ENCODE results near the gene CNGA4. TPM values are rescaled to one million over a fixed set of nuclear protein-coding genes. Genes with fewer than 3 reads are reported as not detected.

CNGA4 gene
- polyA plus RNA-seq, 1 donor from 2014 or later, result not detected

GRCh38 chr11:6260207-6260726 lies 21.4 kb downstream of the CNGA4 start:
- no peaks in the 10 kb centered on the region for H3K36me3 ChIP-seq (ENCODE audit: insufficient read depth, low read length)
- no peaks in the 10 kb centered on the region for H3K9me3 ChIP-seq (ENCODE audit: low read length)
- no peaks in the 10 kb centered on the region for H3F3A ChIP-seq (ENCODE audit: insufficient read depth, low read length, poor library complexity, severe bottlenecking)
- H2AFZ ChIP-seq (ENCODE audit: low read depth, low read length), result peak overlapping the region; percentile 56
- no peaks in the 10 kb centered on the region for H3K79me2 ChIP-seq (replicated peaks; ENCODE audit: insufficient read depth, low read length)
- H3K9me2 ChIP-seq (ENCODE audit: insufficient read depth, low read length), result no peaks in the 10 kb centered on the region
- no peak overlapping the region for H3K27ac ChIP-seq (ENCODE audit: low read length)
- H3K9ac ChIP-seq (ENCODE audit: low read length), result peak overlapping the region; percentile 67
- H3K4me2 ChIP-seq (ENCODE audit: low read length), result peak overlapping the region; percentile 66
- TF ChIP-seq CTCF (IDR thresholded peaks at IDR 0.05; ENCODE audit: poor library complexity, severe bottlenecking), result no peak
- no peak for TF ChIP-seq TAF1 (IDR thresholded peaks at IDR 0.05; ENCODE audit: low read depth)
- TF ChIP-seq EZH2 (IDR thresholded peaks at IDR 0.05; ENCODE audit: borderline replicate concordance, insufficient read depth, low read length, poor library complexity, severe bottlenecking), result no peak
- no peak for TF ChIP-seq MXI1 (conservative IDR thresholded peaks at IDR 0.05; ENCODE audit: poor library complexity, severe bottlenecking)
- TF ChIP-seq EP300 (conservative IDR thresholded peaks at IDR 0.05; ENCODE audit: poor library complexity, severe bottlenecking), result no peak
- TF ChIP-seq, protein P1, sequence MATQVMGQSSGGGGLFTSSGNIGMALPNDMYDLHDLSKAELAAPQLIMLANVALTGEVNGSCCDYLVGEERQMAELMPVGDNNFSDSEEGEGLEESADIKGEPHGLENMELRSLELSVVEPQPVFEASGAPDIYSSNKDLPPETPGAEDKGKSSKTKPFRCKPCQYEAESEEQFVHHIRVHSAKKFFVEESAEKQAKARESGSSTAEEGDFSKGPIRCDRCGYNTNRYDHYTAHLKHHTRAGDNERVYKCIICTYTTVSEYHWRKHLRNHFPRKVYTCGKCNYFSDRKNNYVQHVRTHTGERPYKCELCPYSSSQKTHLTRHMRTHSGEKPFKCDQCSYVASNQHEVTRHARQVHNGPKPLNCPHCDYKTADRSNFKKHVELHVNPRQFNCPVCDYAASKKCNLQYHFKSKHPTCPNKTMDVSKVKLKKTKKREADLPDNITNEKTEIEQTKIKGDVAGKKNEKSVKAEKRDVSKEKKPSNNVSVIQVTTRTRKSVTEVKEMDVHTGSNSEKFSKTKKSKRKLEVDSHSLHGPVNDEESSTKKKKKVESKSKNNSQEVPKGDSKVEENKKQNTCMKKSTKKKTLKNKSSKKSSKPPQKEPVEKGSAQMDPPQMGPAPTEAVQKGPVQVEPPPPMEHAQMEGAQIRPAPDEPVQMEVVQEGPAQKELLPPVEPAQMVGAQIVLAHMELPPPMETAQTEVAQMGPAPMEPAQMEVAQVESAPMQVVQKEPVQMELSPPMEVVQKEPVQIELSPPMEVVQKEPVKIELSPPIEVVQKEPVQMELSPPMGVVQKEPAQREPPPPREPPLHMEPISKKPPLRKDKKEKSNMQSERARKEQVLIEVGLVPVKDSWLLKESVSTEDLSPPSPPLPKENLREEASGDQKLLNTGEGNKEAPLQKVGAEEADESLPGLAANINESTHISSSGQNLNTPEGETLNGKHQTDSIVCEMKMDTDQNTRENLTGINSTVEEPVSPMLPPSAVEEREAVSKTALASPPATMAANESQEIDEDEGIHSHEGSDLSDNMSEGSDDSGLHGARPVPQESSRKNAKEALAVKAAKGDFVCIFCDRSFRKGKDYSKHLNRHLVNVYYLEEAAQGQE (IDR thresholded peaks at IDR 0.05; ENCODE audit: borderline replicate concordance), result no peak
- TF ChIP-seq RAD21 (conservative IDR thresholded peaks at IDR 0.05), result no peak
- TF ChIP-seq POLR2AphosphoS5 (IDR thresholded peaks at IDR 0.05), result no peak
- no peaks in the 10 kb centered on the region for H4K20me1 ChIP-seq (ENCODE audit: insufficient read depth)
- peaks cover 8% of the 10 kb centered on the region for H3K27me3 ChIP-seq (ENCODE audit: insufficient read depth, low read depth, low read length)
- H3K4me3 ChIP-seq (ENCODE audit: low read length), result peak overlapping the region; percentile 75

DNA sequence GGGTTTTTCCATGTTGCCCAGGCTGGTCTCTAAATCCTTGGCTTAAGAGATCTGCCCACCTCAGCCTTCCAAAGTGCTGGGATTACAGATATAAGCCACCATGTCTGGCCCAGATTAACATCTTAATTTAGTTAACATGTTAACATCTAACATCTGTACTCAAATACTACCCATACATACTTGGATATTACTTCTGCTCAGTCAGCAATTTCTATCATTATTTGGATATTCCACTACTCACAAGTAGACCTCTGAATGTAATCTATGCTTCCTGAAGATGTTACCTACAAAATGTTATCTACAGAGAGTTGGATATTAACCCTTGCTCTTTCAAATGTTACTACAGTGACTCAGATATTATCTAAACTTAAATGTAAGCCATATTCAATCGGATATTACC lies 24.8 kb downstream of the CNGA4 start:
- Histone ChIP-seq H2AFZ (ENCODE audit: low read depth, low read length) (no peak overlapping the region), H3K9me3 (ENCODE audit: low read length) (no peaks in the 10 kb centered on the region), H3K4me3 (ENCODE audit: low read length) (no peak overlapping the region), H3F3A (ENCODE audit: insufficient read depth, low read length, poor library complexity, severe bottlenecking) (no peaks in the 10 kb centered on the region), H4K20me1 (ENCODE audit: insufficient read depth) (no peaks in the 10 kb centered on the region), H3K27ac (ENCODE audit: low read length) (no peak overlapping the region), H3K27me3 (ENCODE audit: insufficient read depth, low read depth, low read length) (peaks cover 8% of the 10 kb centered on the region), H3K9me2 (ENCODE audit: insufficient read depth, low read length) (no peaks in the 10 kb centered on the region), H3K79me2 (replicated peaks; ENCODE audit: insufficient read depth, low read length) (no peaks in the 10 kb centered on the region), H3K4me2 (ENCODE audit: low read length) (no peak overlapping the region), H3K9ac (ENCODE audit: low read length) (no peak overlapping the region), H3K36me3 (ENCODE audit: insufficient read depth, low read length) (no peaks in the 10 kb centered on the region)
- TF ChIP-seq RAD21 (conservative IDR thresholded peaks at IDR 0.05) (no peak), TAF1 (IDR thresholded peaks at IDR 0.05; ENCODE audit: low read depth) (no peak), EZH2 (IDR thresholded peaks at IDR 0.05; ENCODE audit: borderline replicate concordance, insufficient read depth, low read length, poor library complexity, severe bottlenecking) (no peak), POLR2AphosphoS5 (IDR thresholded peaks at IDR 0.05) (no peak), MXI1 (conservative IDR thresholded peaks at IDR 0.05; ENCODE audit: poor library complexity, severe bottlenecking) (no peak), EP300 (conservative IDR thresholded peaks at IDR 0.05; ENCODE audit: poor library complexity, severe bottlenecking) (no peak), CTCF (IDR thresholded peaks at IDR 0.05; ENCODE audit: poor library complexity, severe bottlenecking) (no peak), SMC3 (conservative IDR thresholded peaks at IDR 0.05; ENCODE audit: poor library complexity) (no peak)
- TF ChIP-seq, protein P1 (IDR thresholded peaks at IDR 0.05; ENCODE audit: borderline replicate concordance), result no peak
